HG02642 (cell line): ENCODE data around the gene ERP44.
"Not testable (repeated sequence)": the region's sequence is repeated elsewhere in the genome, so short reads cannot be mapped to it uniquely, and the experiment has no call there.

ENCODE experiments used
- ATAC-seq: cut with Tn5 transposase; IDR thresholded peaks from one replicate; pipeline ENCODE4 v1.9.1; 2021; ENCODE audit warnings: mild to moderate bottlenecking; ENCODE audit not compliant: unreplicated experiment, poor library complexity

The ERP44 gene

GRCh38 chr9:100101608-100102007 lies 2.8 kb upstream of the ERP44 start:
- no peak for ATAC-seq

DNA sequence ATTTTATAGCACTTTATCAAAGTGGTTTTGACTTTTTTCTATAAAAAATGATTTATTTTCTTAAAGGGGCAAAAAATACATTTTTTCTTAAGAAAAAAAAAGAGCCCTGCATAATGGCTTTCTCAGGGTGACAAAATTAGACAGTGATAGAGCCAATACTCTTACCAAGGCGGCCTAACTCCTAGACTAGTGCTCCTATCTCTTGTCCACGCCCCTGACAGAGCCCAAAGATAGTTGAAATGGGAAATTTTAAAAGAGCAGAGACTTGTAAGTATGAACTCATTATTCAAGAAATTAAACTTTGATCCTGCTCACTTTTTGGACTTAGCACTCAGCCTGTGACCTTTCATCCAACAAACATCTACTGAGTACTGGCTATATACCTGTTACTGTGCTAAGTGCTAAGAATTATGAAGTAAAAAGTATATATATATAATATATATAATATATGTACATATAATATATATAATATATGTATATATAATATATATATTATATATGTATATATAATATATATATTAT lies 1.4 kb upstream of the ERP44 start:
- no peak for ATAC-seq

- ATAC-seq = no peak
These were observed 882 bp upstream of the ERP44 start for GRCh38 chr9:100099722-100100042.

GRCh38 chr9:100098046-100098886 lies 534 bp downstream of the ERP44 start:
- peak; percentile 9 for ATAC-seq

GRCh38 chr9:100096378-100096916 lies 2.4 kb downstream of the ERP44 start:
- ATAC-seq = no peak

- ATAC-seq = not testable (repeated sequence)
These were observed 4.4 kb downstream of the ERP44 start for GRCh38 chr9:100094411-100094810.

GRCh38 chr9:100092066-100092465 lies 6.7 kb downstream of the ERP44 start:
- ATAC-seq = no peak

DNA sequence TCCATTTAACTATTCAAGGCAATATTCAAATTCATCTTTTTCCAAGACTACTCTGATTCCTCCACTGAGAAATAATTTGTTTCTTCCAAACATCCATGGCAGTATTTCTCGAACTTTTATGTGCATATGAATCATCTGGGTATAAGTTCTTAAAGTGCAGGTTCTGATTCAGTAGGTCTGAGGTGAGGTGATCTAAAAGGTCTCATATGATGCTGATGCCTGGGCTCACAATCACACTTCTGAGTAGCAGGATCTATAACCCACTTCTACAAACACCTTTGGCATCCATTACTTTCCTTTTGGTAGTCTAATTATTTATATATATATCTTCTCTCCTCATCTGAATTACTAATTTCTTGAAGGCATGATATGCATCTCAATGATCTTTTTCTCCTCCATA lies 7.2 kb downstream of the ERP44 start:
- ATAC-seq = no peak

- no peak for ATAC-seq
These were observed 7.9 kb downstream of the ERP44 start for GRCh38 chr9:100090880-100091279.

- no peak for ATAC-seq
These were observed 10.6 kb downstream of the ERP44 start for GRCh38 chr9:100088202-100088601.

DNA sequence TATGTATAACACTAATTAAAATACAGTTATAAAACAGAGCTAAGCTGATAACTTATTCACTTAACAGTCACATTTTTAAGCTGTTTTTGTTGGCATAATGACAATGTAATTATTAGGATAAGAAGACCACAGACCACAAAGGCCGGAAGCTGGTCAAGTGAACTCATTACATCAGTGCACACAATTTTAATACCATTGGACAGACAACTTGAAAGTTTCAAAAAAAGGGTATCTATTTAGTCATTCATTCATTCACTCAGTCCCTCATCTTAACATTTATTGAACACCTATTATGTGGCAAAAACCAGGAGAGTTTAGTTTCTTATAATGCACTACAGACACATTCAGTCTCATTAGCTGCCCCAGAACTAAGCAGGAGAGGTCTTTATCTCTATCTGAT lies 11.6 kb downstream of the ERP44 start:
- ATAC-seq = no peak

GRCh38 chr9:100086097-100086635 lies 12.6 kb downstream of the ERP44 start:
- no peak for ATAC-seq

DNA sequence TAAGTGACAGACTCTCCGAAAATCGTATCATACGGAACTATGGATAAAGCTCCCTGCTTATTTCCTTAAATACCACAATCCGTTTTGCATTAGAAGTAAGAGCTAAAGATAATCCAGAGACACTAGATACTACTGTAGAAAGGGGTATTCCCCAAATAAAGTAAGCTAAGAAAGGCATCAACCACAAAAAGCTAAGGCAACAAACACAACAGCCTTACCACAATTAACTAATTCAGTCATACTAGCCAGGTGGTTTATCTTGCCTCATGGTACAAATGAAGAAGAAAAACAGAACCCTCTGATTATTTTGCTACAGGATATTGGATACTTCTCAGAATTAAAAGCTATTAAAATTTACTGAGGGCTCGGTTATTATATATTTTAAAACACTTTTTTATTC lies 14.1 kb downstream of the ERP44 start:
- peak; percentile 84 for ATAC-seq

DNA sequence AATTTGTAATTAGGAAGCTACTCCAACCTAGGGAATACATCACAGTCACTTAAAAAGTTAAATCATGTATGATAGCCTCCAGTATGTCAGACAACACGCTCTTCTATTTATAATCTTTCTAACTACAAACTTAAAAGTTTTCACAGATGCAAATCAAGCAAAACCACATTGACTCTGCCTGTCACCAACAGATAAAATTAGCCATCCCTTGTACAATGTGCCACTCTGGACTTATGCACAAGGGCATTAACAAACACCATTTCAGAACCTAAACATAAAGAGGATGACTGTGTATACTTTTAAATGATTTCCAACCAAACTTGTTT lies 14.7 kb downstream of the ERP44 start:
- peak; percentile 60 for ATAC-seq

DNA sequence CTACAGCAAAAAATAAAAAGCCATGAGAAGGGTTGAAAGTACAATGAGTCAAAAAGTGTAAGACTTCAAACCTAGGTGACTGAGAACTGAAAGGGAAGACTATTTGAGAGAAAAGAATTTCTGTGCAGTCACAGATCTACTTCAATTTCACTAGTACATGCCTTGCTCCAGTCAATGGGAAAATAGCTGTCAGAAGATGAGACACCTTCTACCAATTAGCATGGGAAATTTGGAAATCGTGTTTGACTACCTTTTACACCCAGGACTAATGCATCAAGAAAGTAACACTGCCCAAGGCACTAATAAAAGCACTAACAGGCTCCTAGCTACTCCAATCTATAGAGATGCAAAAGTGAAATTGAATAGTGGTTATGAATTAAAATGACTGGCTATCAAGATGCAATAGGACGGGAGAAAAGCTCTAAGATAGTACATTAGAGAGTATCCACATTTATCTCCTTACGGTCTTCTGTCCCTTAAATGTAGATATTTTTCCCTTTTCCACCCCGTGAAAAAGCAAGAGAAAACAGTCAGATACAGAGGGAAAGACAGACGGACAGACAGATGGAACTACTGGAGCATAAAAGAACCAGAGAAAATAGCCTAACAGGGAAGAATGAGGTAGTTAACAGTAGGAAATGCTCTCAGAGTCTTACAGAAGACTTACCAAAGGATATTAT lies 15.2 kb downstream of the ERP44 start:
- ATAC-seq = peak; percentile 56

DNA sequence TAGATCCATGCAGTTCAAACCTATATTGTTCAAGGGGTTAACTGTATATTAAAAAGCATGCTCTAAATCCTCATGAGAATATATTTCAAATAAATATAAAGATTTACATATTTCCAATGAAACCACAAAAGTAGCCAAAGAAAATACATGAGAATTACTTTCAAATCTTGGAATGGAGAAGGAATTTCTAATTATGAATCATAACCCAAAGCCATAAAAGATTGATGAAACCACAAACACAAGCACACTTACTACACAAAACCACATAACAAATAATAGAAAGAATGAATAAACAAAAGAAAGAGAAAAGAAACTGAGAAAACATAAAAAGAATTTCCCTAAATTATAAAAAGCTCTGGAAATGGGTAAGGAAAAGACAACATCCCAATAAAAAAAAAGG lies 16.0 kb downstream of the ERP44 start:
- no peak for ATAC-seq

DNA sequence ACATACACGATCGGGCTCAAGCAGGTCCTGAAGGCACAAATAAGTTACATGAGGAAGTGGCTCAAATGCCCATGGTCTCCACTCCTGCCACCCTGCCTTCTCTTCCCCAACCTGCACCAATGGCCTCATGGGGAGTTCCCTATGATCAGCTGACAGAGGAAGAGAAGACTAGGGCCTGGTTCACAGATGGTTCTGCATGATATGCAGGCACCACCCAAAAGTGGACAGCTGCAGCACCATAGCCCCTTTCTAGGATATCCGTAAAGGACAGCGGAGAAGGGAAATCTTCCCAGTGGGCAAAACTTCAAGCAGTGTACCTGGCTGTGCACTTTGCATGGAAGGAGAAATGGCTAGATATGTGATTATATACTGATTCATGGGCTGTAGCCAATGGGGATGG lies 22.5 kb downstream of the ERP44 start:
- ATAC-seq = not testable (repeated sequence)

DNA sequence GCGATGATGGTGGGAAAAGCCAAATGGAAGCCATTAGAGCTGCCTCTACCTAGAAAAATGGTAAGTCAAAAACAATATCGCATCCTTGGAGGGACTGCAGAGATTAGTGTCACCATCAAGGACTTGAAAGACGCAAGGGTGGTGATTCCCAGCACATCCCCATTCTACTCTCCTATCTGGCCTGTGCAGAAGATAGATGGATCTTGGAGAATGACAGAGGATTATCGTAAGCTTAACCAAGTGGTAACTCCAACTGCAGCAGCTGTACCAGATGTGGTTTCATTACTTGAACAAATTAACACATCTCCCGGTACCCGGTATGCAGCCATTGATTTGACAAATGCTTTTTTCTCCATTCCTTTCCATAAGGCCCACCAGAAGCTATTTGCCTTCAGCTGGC lies 23.8 kb downstream of the ERP44 start:
- no peak for ATAC-seq

GRCh38 chr9:100074093-100074492 lies 24.7 kb downstream of the ERP44 start:
- ATAC-seq = no peak

- no peak for ATAC-seq
These were observed 26.0 kb downstream of the ERP44 start for GRCh38 chr9:100072805-100073204.

DNA sequence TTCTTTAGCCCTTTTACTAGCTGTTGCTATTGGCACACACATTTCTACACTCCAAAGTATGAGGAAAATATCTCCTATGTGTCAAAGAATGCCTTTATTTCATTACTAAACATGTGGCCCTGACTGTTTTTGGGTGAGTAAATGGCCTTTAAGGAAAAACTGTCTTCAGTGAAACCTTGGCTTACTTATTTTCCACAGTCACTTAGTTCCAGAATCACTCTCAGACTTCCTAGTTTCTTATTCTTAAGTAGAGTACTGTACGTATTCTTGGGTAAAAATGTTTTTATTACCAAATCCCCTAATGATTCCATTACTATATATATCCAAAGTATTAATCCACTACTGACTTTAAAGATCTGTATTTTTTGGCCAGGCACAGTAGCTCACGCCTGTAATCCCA lies 27.5 kb downstream of the ERP44 start:
- no peak for ATAC-seq
